Measurements from ENCODE around the gene MAGEH1.
A peak's percentile ranks its signal among the peaks of the same experiment; 100 is the strongest.

Gene MAGEH1

GRCh38 chrX:55489314-55490009 lies 37.5 kb downstream of the MAGEH1 start, which contains the start of gene USP51:
Gene USP51 (minus strand): TSS chrX:55489848. CDS start chrX:55488939, 909 bp downstream.
- 0 to 1% methylated on average over 31 to 34 of the region's 34 CpGs for WGBS, 2 experiments
- peak within 1 kb of the TSS; percentile 54 for H3K4me3 ChIP-seq (ENCODE audit: insufficient read depth, low read depth, low read length)
- peaks cover 3% of the 10 kb centered on the region for H3K4me1 ChIP-seq (ENCODE audit: control insufficient read depth, insufficient read depth, low read length)
- H3K27me3 ChIP-seq (ENCODE audit: control insufficient read depth, insufficient read depth, low read length, poor library complexity, severe bottlenecking) = no peaks in the 10 kb centered on the region
- H3K27ac ChIP-seq (ENCODE audit: insufficient read depth, low read depth, low read length, poor library complexity, severe bottlenecking) = peak within 1 kb of the TSS; percentile 88
- no peaks in the 10 kb centered on the region for H3K36me3 ChIP-seq (ENCODE audit: control insufficient read depth, insufficient read depth, low read length)
- H3K9me3 ChIP-seq (ENCODE audit: control insufficient read depth, low read length) = no peaks in the 10 kb centered on the region

- peaks cover 3% of the 10 kb centered on the region for H3K4me1 ChIP-seq (ENCODE audit: control insufficient read depth, insufficient read depth, low read length)
- peak overlapping the region; percentile 88 for H3K27ac ChIP-seq (ENCODE audit: insufficient read depth, low read depth, low read length, poor library complexity, severe bottlenecking)
- WGBS, 2 experiments = 41 to 66% methylated on average over 3 to 4 of the region's 4 CpGs
- H3K27me3 ChIP-seq (ENCODE audit: control insufficient read depth, insufficient read depth, low read length, poor library complexity, severe bottlenecking) = no peaks in the 10 kb centered on the region
- H3K36me3 ChIP-seq (ENCODE audit: control insufficient read depth, insufficient read depth, low read length) = no peaks in the 10 kb centered on the region
- peak overlapping the region; percentile 54 for H3K4me3 ChIP-seq (ENCODE audit: insufficient read depth, low read depth, low read length)
- H3K9me3 ChIP-seq (ENCODE audit: control insufficient read depth, low read length) = no peaks in the 10 kb centered on the region
Observed at GRCh38 chrX:55490121-55490520, 38.2 kb downstream of the MAGEH1 start.

- Histone ChIP-seq H3K9me3 (ENCODE audit: control insufficient read depth, low read length) (no peaks in the 10 kb centered on the region), H3K27ac (ENCODE audit: insufficient read depth, low read depth, low read length, poor library complexity, severe bottlenecking) (no peak overlapping the region), H3K27me3 (ENCODE audit: control insufficient read depth, insufficient read depth, low read length, poor library complexity, severe bottlenecking) (no peaks in the 10 kb centered on the region), H3K4me1 (ENCODE audit: control insufficient read depth, insufficient read depth, low read length) (peaks cover 3% of the 10 kb centered on the region), H3K36me3 (ENCODE audit: control insufficient read depth, insufficient read depth, low read length) (no peaks in the 10 kb centered on the region), H3K4me3 (ENCODE audit: insufficient read depth, low read depth, low read length) (no peak overlapping the region)
- 79 to 84% methylated on average over 4 of the region's 4 CpGs for WGBS, 2 experiments
Observed at GRCh38 chrX:55490974-55491373, 39.0 kb downstream of the MAGEH1 start.

All from ectodermal cell (in vitro differentiated cells).